B cell (primary cell): Measurements from ENCODE around the gene KIF26B. TPM values are rescaled to one million over a fixed set of nuclear protein-coding genes. Genes with fewer than 3 reads are reported as not detected.

Experiments used
- ATAC-seq: fragments of 200-7000 bp; cut with Tn5 transposase; one replicate; pipeline ENCODE4 v1.10.0; 2021; ENCODE audit warnings: low read depth, mild to moderate bottlenecking, moderate number of reproducible peaks, moderate library complexity
- CTCF ChIA-PET: fragments of 350-600 bp; sonication (Branson Sonifier 250); formaldehyde crosslinking; loops from one replicate; lab custom pipeline; 2021; ENCODE audit warnings: antibody characterized with exemption, inconsistent platforms; lab: Charles Lee
- POLR2A ChIA-PET: fragments of 350-600 bp; sonication (Branson Sonifier 250); formaldehyde crosslinking; loops from one replicate; lab custom pipeline; 2021; ENCODE audit warnings: antibody characterized with exemption; lab: Charles Lee
- DNase-seq: peaks from one replicate; pipeline ENCODE4 v3.0.0; 2013
- H2AFZ ChIP-seq: 2 replicates; pipeline ENCODE4 v1.6.1; 2012; ENCODE audit warnings: mild to moderate bottlenecking, low read depth, low read length; ENCODE audit not compliant: insufficient read depth, poor library complexity, severe bottlenecking
- H3K27ac ChIP-seq, 2 donors: 1 replicate in 1 of 2; 2 replicates in 1 of 2; pipeline ENCODE4 v1.5.1; 2012 to 2013; ENCODE audit warnings: low read length in 2 of 2, mild to moderate bottlenecking in 2 of 2, moderate library complexity in 1 of 2
- H3K27me3 ChIP-seq, 4 experiments: fragments of 200-600 bp in 1 of 4; sonication (generic) in 1 of 4; replicated peaks in 1 of 4; 1 replicate in 2 of 4; 2 replicates in 2 of 4; pipeline versions ENCODE4 v1.6.1 to v1.7.0; 2013 to 2016; ENCODE audit warnings: low read length in 3 of 4, mild to moderate bottlenecking in 2 of 4, mixed read lengths in 1 of 4, moderate library complexity in 1 of 4; ENCODE audit not compliant: insufficient read depth in 4 of 4, control insufficient read depth in 3 of 4; ENCODE audit errors: control extremely low read depth in 1 of 4
- H3K36me3 ChIP-seq, 2 experiments: replicated peaks in 1 of 2; 1 replicate in 1 of 2; 2 replicates in 1 of 2; pipeline versions ENCODE4 v1.6.1 to v1.7.1; 2013; ENCODE audit warnings: low read length in 1 of 2; ENCODE audit not compliant: insufficient read depth in 2 of 2, control insufficient read depth in 1 of 2; ENCODE audit errors: control extremely low read depth in 1 of 2, extremely low read depth in 1 of 2
- H3K4me1 ChIP-seq, 2 donors: fragments of 200-600 bp in 1 of 2; sonication (generic) in 1 of 2; 1 replicate in 1 of 2; 2 replicates in 1 of 2; pipeline versions ENCODE4 v1.5.1 to v1.6.1; 2013 to 2017; ENCODE audit warnings: low read length in 2 of 2; ENCODE audit not compliant: control insufficient read depth in 2 of 2, insufficient read depth in 2 of 2
- H3K4me2 ChIP-seq: replicated peaks from 2 replicates; pipeline ENCODE3; 2012; ENCODE audit warnings: mild to moderate bottlenecking, low read depth, low read length; ENCODE audit not compliant: poor library complexity, severe bottlenecking
- H3K4me3 ChIP-seq, 5 experiments: fragments of 200-600 bp in 1 of 5; sonication (generic) in 1 of 5; 1 replicate in 3 of 5; 2 replicates in 2 of 5; pipeline versions ENCODE4 v1.5.1 to v1.7.0; 2011 to 2016; ENCODE audit warnings: low read length in 4 of 5, mild to moderate bottlenecking in 4 of 5, low read depth in 2 of 5, control low read depth in 1 of 5, moderate library complexity in 1 of 5; ENCODE audit not compliant: insufficient read depth in 1 of 5; ENCODE audit errors: control extremely low read depth in 1 of 5, extremely low read depth in 1 of 5
- H3K79me2 ChIP-seq: fragments of 200-600 bp; sonication (generic); one replicate; pipeline ENCODE4 v1.6.0; 2016; ENCODE audit warnings: low read length; ENCODE audit not compliant: control insufficient read depth, insufficient read depth
- H3K9ac ChIP-seq: fragments of 200-600 bp; sonication (generic); 2 replicates; pipeline ENCODE4 v1.6.1; 2017; ENCODE audit warnings: mild to moderate bottlenecking, low read length, moderate library complexity
- H3K9me3 ChIP-seq, 3 donors: one replicate each; pipeline versions ENCODE4 v1.6.1 to v1.7.1; 2013; ENCODE audit warnings: low read length in 2 of 3; ENCODE audit not compliant: control insufficient read depth in 2 of 3, insufficient read depth in 1 of 3; ENCODE audit errors: control extremely low read depth in 1 of 3
- H4K20me1 ChIP-seq: 2 replicates; pipeline ENCODE4 v1.6.0; 2012; ENCODE audit warnings: mild to moderate bottlenecking, low read length; ENCODE audit not compliant: insufficient read depth, control insufficient read depth, poor library complexity, severe bottlenecking
- H3K27ac Mint-ChIP-seq: one replicate; pipeline ENCODE4 v1.8.0; 2021; ENCODE audit warnings: mixed read lengths
- H3K27me3 Mint-ChIP-seq: one replicate; pipeline ENCODE4 v1.8.0; 2021; ENCODE audit warnings: mixed read lengths
- H3K4me1 Mint-ChIP-seq: one replicate; pipeline ENCODE4 v1.8.0; 2021; ENCODE audit warnings: mixed read lengths
- H3K4me3 Mint-ChIP-seq: one replicate; pipeline ENCODE4 v1.8.0; 2021; ENCODE audit warnings: mixed read lengths
- H3K9me3 Mint-ChIP-seq: one replicate; pipeline ENCODE4 v1.8.0; 2022; ENCODE audit warnings: mixed read lengths; ENCODE audit not compliant: insufficient read depth
- EZH2 ChIP-seq: IDR thresholded peaks from 2 replicates; pipeline ENCODE4 v1.6.1; 2012; ENCODE audit warnings: borderline replicate concordance, low read depth, mild to moderate bottlenecking, moderate library complexity, low read length; ENCODE audit not compliant: insufficient read depth, poor library complexity, severe bottlenecking
- WGBS: methylation state at CpG from one replicate; pipeline ENCODE4 v1.1.5; 2013; ENCODE audit warnings: missing lambda C conversion rate; ENCODE audit not compliant: insufficient coverage; 5-methylcytosine and 5-hydroxymethylcytosine counted together
- intact Hi-C: fragments of 100-400 bp; cut with micrococcal nuclease; formaldehyde crosslinking; loops from one replicate; pipeline ENCODE4 v1.10.0; 2022
- polyA plus RNA-seq: library from polyadenylated mRNA; depleted of rRNA; stranded (reverse); fragments of >200 nt; gene quantifications from 2 replicates; pipeline ENCODE4 v1.2.3, GENCODE V29; 2012
- total RNA-seq, 2 donors: library from RNA; stranded (reverse); fragments of 120-200 nt in 1 of 2; gene quantifications; 1 replicate in 1 of 2; 2 replicates in 1 of 2; pipeline versions ENCODE4 v1.2.3 to v1.2.4, GENCODE V29; 2013 to 2022
- TF ChIP-seq, protein P1 (sequence below): fragments of 200-600 bp; IDR thresholded peaks from one replicate; pipeline ENCODE4 v1.8.0; 2022; ENCODE audit warnings: antibody characterized with exemption, mild to moderate bottlenecking

KIF26B gene
- total and polyA plus RNA-seq, 2 donors (not counting 1 experiment from before 2014, with no cell fraction given): 0.62 TPM; not detected in 1

DNA sequence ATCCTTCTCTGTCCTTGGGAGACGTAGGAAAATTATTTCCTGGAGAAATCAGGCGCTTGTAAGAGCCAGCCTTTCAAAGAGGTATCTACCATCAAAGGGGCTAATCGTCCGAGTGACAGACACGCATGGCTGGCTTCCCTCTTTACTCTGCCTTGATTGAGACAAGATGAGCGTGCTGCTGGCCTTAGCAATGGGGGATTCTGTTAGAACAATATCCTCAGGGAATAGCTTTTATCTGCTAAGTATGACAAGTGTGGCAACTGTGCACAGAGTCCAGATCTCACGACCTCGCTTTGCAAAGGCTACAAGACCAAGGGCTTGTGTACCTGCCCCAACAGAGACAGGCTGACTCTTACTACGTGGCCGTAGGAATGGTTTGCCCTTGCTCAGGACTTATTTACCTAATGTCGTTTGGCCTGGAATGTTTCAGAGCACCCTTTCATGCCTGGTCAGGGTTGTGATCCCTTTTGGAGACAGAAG, 417.1 kb downstream of the KIF26B start:
- Mint-ChIP-seq H3K9me3 (no peaks in the 10 kb centered on the region), H3K27me3 (peaks cover 10% of the 10 kb centered on the region), H3K4me1 (no peaks in the 10 kb centered on the region), H3K27ac (no peak overlapping the region), H3K4me3 (no peak overlapping the region)
- Histone ChIP-seq H3K27ac (no peak overlapping the region), H3K9me3 (peaks cover 0 to 2% (median 0%) of the 10 kb centered on the region in 3 donors), H3K36me3 (no peaks in the 10 kb centered on the region), H3K4me3 (no peak overlapping the region), H3K9ac (no peak overlapping the region), H2AFZ (no peak overlapping the region), H3K79me2 (no peaks in the 10 kb centered on the region), H3K4me2 (no peak overlapping the region), H4K20me1 (no peaks in the 10 kb centered on the region), H3K4me1 (no peaks in the 10 kb centered on the region), H3K27me3 (peaks cover 0 to 3% (median 0%) of the 10 kb centered on the region in 4 experiments)
- no peak for DNase-seq
- ATAC-seq: no peak
- intact Hi-C loops: no loop called here
- CTCF ChIA-PET: no interaction called here
- POLR2A ChIA-PET: no interaction called here
- 95% methylated on average over 11 of the region's 11 CpGs for WGBS
- TF ChIP-seq, protein P1, sequence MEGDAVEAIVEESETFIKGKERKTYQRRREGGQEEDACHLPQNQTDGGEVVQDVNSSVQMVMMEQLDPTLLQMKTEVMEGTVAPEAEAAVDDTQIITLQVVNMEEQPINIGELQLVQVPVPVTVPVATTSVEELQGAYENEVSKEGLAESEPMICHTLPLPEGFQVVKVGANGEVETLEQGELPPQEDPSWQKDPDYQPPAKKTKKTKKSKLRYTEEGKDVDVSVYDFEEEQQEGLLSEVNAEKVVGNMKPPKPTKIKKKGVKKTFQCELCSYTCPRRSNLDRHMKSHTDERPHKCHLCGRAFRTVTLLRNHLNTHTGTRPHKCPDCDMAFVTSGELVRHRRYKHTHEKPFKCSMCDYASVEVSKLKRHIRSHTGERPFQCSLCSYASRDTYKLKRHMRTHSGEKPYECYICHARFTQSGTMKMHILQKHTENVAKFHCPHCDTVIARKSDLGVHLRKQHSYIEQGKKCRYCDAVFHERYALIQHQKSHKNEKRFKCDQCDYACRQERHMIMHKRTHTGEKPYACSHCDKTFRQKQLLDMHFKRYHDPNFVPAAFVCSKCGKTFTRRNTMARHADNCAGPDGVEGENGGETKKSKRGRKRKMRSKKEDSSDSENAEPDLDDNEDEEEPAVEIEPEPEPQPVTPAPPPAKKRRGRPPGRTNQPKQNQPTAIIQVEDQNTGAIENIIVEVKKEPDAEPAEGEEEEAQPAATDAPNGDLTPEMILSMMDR: no peak
- TF ChIP-seq EZH2: no peak

DNA sequence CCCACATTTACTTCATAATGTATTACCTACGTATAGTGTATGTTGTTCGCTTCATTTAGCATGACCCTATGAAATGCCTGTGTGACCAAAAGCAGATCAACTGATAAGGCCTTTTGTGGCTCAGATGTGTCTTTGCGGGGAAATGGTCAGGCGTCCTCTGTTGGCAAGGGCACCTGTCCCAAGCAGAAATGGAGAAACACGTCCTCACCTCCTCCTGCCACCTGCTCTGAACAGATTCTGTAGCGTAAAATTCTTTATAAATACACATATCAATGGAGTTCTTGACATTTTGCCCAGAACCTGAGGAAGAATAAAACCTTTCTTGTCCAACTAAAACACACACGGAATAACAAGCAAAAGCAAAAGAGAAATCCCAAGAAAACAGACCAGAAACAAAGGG, 417.9 kb downstream of the KIF26B start:
- ChIA-PET POLR2A (no interaction called here), CTCF (no interaction called here)
- no peaks in the 10 kb centered on the region for H3K4me1 ChIP-seq
- no peaks in the 10 kb centered on the region for H3K36me3 ChIP-seq
- no peaks in the 10 kb centered on the region for H3K79me2 ChIP-seq
- Mint-ChIP-seq H3K4me1 (no peaks in the 10 kb centered on the region), H3K9me3 (no peaks in the 10 kb centered on the region), H3K4me3 (no peak overlapping the region), H3K27ac (no peak overlapping the region), H3K27me3 (peaks cover 15% of the 10 kb centered on the region)
- no peak overlapping the region for H3K9ac ChIP-seq
- no peak overlapping the region for H3K27ac ChIP-seq
- DNase-seq (no peak), ATAC-seq (no peak)
- H3K4me2 ChIP-seq: no peak overlapping the region
- TF ChIP-seq, protein P1: no peak
- no peak for TF ChIP-seq EZH2
- H3K4me3 ChIP-seq: no peak overlapping the region
- intact Hi-C loops: no loop called here
- H4K20me1 ChIP-seq: no peaks in the 10 kb centered on the region
- no peak overlapping the region for H2AFZ ChIP-seq
- H3K27me3 ChIP-seq: peaks cover 0 to 3% (median 0%) of the 10 kb centered on the region in 4 experiments
- 84% methylated on average over 6 of the region's 7 CpGs for WGBS
- no peaks in the 10 kb centered on the region for H3K9me3 ChIP-seq
